ENCODE results near the gene MYOZ3.

The MYOZ3 gene

DNA sequence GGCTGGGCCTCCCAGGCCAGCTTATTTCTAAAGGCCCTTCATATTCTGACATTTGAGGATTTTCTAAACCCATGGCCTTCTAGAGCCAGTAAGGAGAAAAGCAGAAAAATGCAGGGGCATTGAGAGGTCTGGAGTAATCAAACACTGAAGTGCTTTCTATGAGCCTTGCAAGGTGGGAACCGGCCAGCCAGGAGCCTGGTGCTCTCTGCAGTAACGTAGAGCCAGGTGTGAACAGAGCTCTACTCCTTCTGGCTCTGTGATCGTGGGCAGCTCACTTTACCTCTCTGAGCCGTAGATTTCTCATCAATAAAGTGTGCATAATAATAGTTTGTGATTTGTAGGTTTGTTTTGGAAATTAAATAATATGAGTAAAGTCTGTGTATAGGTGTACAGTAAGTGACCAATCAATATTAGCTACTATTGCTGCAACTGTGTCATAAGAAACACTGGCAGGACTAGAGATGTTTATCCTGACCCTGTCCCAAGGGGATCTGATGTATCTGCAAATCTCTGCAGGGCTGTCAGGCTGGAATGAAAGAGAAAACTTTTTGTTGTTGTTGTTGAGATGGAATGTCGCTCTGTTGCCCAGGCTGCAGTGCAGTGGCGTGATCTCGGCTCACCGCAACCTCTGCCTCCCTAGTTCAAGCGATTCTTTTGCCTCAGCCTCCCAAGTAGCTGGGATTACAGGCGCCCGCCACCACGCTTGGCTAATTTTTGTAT lies 17.9 kb upstream of the MYOZ3 start:
- no peak for DNase-seq (ENCODE audit: low spot score)

DNA sequence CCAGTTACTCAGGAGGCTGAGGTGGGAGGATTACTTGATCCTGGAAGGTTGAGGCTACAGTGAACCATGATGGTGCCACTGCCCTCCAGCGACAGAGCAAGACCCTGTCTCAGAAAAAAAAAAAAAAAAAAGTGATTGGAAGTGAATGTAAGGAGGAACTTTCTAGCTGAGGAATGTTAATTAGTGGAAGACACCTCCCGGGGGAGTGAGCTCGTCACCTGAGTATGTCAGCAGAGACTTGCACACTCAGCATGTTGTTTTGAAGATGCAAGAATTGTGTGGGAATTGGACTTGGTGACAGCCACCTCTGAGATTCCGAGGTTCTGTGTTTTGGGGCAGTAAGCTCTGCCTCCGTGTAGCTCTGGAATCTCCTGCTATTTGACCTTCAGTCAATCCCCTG lies 17.0 kb upstream of the MYOZ3 start:
- no peak for DNase-seq (ENCODE audit: low spot score)

GRCh38 chr5:150644514-150644913 lies 16.5 kb upstream of the MYOZ3 start:
- DNase-seq (ENCODE audit: low spot score): no peak

DNA sequence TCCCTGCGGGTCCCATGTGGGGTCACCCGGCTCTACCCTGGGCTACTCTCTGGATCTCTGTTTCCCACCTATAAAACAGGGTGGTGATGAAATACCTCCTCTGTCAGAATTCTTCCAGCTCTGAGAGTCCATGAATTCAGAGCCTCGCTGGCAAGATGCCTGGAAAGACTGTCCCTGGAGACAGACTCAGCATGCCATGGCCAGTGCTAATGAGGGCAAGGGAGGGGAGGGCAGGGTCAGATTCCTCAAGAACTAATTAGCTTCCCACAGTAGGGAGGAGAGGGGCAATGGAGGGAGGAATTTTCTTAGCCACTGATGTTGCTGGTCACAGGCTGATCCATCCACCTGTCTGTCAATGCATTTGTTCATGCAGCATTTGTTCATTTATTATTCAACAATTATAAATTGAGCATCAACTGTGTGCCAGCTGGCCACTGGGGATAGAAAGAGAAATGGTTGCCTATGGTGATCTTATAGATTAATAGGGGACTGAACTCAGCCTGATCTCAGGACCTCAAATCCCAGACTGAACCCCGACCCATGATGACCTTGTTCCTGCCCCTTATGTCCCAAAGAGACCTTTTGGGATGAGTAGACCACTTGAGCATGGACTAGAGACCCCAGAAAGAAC lies 15.9 kb upstream of the MYOZ3 start:
- no peak for DNase-seq (ENCODE audit: low spot score)

- DNase-seq (ENCODE audit: low spot score): no peak
These were observed 13.5 kb upstream of the MYOZ3 start for GRCh38 chr5:150647275-150648251.

- no peak for DNase-seq (ENCODE audit: low spot score)
These were observed 12.6 kb upstream of the MYOZ3 start for GRCh38 chr5:150648294-150649107.

DNA sequence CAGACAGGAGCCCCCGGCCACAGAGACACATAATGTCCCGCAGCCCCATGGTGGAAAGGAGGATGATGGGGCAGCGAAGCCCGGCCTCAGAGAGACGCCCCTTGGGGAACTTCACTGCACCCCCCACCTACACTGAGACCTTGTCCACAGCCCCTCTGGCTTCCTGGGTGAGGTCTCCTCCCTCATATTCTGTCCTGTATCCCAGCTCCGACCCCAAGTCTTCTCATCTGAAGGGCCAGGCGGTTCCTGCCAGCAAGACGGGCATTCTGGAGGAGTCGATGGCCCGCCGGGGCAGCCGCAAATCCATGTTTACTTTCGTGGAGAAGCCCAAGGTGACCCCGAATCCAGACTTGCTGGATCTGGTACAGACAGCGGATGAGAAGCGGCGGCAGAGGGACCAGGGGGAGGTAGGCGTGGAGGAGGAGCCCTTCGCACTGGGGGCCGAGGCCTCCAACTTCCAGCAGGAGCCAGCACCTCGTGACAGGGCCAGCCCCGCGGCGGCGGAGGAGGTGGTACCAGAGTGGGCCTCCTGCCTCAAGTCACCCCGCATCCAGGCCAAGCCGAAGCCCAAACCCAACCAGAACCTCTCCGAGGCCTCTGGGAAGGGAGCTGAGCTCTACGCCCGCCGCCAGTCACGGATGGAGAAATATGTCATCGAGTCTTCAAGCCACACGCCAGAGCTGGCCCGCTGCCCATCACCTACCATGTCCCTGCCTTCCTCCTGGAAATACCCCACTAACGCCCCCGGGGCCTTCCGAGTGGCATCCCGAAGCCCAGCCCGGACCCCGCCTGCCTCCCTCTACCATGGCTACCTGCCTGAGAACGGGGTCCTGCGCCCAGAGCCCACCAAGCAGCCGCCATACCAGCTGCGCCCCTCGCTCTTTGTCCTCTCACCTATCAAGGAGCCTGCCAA lies 11.7 kb upstream of the MYOZ3 start:
- no peak for DNase-seq (ENCODE audit: low spot score)

GRCh38 chr5:150650021-150651006 lies 10.7 kb upstream of the MYOZ3 start:
- DNase-seq (ENCODE audit: low spot score): no peak

DNA sequence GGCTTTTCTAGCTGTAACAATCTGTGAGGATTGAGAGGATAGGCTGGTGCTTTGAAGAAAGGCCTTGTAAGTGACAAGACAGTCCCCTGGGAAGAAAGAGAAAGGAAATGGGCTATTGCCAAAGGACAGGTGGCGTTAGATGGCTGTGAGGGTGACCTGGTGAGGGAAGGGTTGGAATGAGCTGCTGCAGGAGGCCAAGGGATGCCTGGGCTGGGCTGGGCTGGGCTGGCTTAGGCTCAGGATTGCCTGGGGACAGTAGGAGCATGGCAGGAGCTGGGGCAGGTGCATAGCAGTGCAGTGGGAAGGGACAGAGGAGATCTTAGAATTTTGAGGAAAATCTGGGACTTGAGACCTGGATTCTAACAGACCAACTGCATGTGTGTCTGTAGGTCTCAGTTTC lies 9.7 kb upstream of the MYOZ3 start:
- no peak for DNase-seq (ENCODE audit: low spot score)

DNA sequence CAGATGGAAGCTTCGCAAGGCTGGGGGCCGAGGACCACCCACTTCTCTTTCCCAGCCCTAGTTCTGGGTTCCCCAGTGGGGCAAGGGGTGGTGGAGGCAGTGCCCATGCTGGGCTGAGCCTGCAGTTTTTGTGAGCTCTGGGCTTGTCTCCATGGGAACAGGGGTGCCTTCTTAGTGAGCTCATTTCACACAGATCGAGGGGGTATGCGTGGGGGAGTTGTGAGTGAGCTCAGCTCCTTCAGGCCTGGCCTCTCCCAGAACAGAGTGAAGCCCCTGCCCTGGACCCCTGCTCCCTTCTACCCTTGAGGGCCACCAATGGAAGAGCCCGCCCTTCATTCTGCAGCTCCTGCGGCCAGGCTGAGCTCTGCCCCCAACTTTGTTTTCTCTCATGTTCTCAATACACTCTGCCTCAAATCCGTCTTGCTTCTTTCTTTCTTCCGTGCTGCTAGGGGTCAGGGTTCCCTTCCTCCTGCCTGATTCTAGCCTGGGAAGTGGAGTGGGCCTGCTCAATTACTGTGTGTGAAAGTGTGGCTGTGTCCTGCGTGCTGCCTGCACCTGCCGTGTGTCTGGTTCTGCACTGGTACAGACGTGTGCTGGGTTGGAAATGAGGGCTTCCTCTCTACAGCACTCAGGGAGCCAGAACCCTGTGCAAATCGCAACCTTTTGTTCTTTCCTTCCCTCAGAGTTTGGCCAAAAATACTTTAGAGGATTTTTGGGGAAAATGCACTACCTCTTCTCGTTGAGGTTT lies 9.0 kb upstream of the MYOZ3 start:
- no peak for DNase-seq (ENCODE audit: low spot score)

- no peak for DNase-seq (ENCODE audit: low spot score)
These were observed 7.8 kb upstream of the MYOZ3 start for GRCh38 chr5:150653145-150653761.

GRCh38 chr5:150653762-150654556 lies 7.1 kb upstream of the MYOZ3 start:
- DNase-seq (ENCODE audit: low spot score): no peak

DNA sequence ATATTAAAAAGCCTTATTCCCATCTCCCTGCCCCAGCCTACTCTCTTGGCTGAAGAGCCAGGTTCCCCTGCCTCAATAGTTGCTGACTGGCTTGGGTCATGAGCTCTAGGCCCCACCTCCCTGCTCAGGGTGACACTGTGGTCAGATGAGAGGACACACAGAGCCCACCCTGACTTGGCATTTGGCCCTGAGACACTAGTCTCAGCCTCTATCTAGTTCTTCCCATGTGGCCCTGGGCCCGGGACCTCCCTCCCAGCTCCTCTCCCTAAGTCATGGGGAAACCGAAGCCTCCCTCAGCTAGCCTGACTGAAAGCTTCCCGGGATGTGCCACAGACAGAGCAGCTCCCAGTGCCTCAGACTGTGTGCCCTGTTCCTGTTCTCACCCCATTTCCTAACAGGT lies 5.8 kb upstream of the MYOZ3 start:
- DNase-seq (ENCODE audit: low spot score): peak; percentile 63

DNA sequence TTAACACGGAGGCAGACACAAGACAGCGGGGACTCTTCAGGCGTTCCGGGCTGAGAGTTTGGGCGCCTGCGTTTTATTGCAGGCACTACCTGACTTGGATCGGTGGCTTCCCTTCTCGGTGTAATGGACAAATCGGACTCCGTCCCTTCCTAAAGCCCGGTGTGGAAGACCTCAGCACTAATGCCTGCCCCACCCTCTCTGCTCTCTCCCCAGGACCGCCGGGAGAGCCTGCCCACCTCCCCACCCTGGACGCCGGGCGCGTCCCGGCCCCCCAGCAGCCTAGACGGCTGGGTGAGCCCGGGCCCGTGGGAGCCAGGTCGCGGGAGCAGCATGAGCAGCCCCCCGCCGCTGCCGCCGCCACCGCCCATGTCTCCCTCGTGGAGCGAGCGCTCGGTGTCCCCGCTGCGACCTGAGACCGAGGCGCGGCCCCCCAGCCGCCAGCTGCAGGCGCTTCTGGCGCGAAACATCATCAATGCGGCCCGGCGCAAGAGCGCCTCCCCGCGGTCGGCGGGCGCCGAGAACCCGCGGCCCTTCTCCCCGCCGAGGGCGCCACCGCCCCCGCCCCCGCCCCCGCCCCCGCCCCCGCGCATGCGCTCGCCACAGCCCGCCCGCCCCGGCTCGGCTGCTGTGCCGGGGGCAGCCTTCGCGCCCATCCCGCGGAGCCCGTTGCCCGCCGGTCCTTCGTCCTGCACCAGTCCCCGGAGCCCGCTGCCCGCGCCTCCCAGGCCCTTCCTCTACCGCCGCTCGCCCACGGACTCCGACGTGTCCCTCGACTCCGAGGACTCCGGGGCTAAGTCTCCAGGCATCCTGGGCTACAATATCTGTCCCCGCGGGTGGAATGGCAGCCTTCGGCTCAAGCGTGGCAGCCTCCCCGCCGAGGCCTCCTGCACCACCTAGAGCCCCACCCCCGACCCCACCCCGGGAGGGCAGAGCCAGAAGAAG lies 4.6 kb upstream of the MYOZ3 start:
- DNase-seq (ENCODE audit: low spot score): peak; percentile 91

DNA sequence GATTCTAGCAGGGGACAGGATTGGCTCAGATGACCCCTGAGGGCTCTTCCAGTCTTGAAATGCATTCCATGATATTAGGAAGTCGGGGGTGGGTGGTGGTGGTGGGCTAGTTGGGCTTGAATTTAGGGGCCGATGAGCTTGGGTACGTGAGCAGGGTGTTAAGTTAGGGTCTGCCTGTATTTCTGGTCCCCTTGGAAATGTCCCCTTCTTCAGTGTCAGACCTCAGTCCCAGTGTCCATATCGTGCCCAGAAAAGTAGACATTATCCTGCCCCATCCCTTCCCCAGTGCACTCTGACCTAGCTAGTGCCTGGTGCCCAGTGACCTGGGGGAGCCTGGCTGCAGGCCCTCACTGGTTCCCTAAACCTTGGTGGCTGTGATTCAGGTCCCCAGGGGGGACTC lies 2.9 kb upstream of the MYOZ3 start:
- no peak for DNase-seq (ENCODE audit: low spot score)

DNA sequence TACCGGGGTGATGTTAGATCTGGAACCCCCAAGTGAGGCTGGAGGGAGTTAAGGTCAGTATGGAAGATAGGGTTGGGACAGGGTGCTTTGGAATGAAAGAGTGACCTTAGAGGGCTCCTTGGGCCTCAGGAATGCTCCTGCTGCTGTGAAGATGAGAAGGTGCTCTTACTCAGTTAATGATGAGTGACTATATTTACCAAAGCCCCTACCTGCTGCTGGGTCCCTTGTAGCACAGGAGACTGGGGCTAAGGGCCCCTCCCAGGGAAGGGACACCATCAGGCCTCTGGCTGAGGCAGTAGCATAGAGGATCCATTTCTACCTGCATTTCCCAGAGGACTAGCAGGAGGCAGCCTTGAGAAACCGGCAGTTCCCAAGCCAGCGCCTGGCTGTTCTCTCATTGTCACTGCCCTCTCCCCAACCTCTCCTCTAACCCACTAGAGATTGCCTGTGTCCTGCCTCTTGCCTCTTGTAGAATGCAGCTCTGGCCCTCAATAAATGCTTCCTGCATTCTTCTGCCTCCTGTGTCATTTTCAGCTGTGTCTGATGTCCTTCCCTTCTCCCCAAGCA lies 2.3 kb upstream of the MYOZ3 start:
- no peak for DNase-seq (ENCODE audit: low spot score)

Measured in left forelimb (tissue), 1 donor.